K562 (cell line): Measurements from ENCODE around the gene B3GALT6. TPM values are rescaled to one million over a fixed set of nuclear protein-coding genes. Genes with fewer than 3 reads are reported as not detected.
A peak's percentile ranks its signal among the peaks of the same experiment; 100 is the strongest.

Experiments
- BCL6 ChIP-seq: fragments of 250-450 bp; sonication (Bioruptor Pico); IDR thresholded peaks from 2 replicates; pipeline ENCODE4 v1.4.0; 2020
- C11orf30 ChIP-seq: fragments of 450-650 bp; IDR thresholded peaks from 2 replicates; pipeline ENCODE4 v1.6.1; 2016; ENCODE audit warnings: low read depth, mild to moderate bottlenecking
- CC2D1A ChIP-seq: fragments of 450-650 bp; IDR thresholded peaks from 2 replicates; pipeline ENCODE4 v1.6.1; 2017; ENCODE audit warnings: mild to moderate bottlenecking
- FOXK2 ChIP-seq, 2 experiments: fragments of 450-650 bp; IDR thresholded peaks in 1 of 2; conservative IDR thresholded peaks in 1 of 2; 2 replicates each; pipeline ENCODE4 v1.6.1; 2016; ENCODE audit warnings: low read depth in 2 of 2, mild to moderate bottlenecking in 1 of 2
- HDAC8 ChIP-seq: fragments of 450-650 bp; IDR thresholded peaks from 2 replicates; pipeline ENCODE4 v1.6.1; 2016; ENCODE audit warnings: mild to moderate bottlenecking, missing genetic modification characterization, moderate library complexity, missing compliant biosample characterization
- HMGXB4 ChIP-seq: sonication (generic); formaldehyde crosslinking; IDR thresholded peaks from 2 replicates; pipeline ENCODE4 v1.8.1; 2023; ENCODE audit warnings: mild to moderate bottlenecking, missing genetic modification reagents
- JUN ChIP-seq, 2 experiments: sonication (generic) in 1 of 2; formaldehyde crosslinking in 1 of 2; IDR thresholded peaks; 2 replicates each; pipeline versions ENCODE4 v1.6.1 to v1.8.0; 2012 to 2022; ENCODE audit warnings: borderline replicate concordance in 2 of 2, mild to moderate bottlenecking in 2 of 2, improper control_type of control experiment in 1 of 2, low read depth in 1 of 2, low read length in 1 of 2, missing genetic modification reagents in 1 of 2
- KLF10 ChIP-seq: fragments of 250-450 bp; sonication (Bioruptor Pico); IDR thresholded peaks from 2 replicates; pipeline ENCODE4 v1.6.1; 2021; ENCODE audit warnings: matching md5 sums
- MAFG ChIP-seq: fragments of 450-650 bp; conservative IDR thresholded peaks from 2 replicates; pipeline ENCODE4 v1.6.1; 2016; ENCODE audit warnings: missing genetic modification characterization, missing compliant biosample characterization
- NR2C2 ChIP-seq, 2 experiments: fragments of 200-800 bp in 1 of 2; sonication (Bioruptor generic) in 1 of 2; sonication (generic) in 1 of 2; formaldehyde crosslinking in 1 of 2; IDR thresholded peaks; 2 replicates each; pipeline versions ENCODE4 v1.6.1 to v1.8.0; 2016 to 2022; ENCODE audit warnings: mild to moderate bottlenecking in 1 of 2, missing compliant biosample characterization in 1 of 2, missing genetic modification characterization in 1 of 2, missing genetic modification reagents in 1 of 2
- OTX1 ChIP-seq: fragments of 450-650 bp; formaldehyde crosslinking; IDR thresholded peaks from 2 replicates; pipeline ENCODE4 v1.4.0; 2022; ENCODE audit warnings: mild to moderate bottlenecking
- POLR2A ChIP-seq: fragments of 450-650 bp; conservative IDR thresholded peaks from 2 replicates; pipeline ENCODE4 v1.6.1; 2016
- PRMT5 ChIP-seq: sonication (generic); formaldehyde crosslinking; IDR thresholded peaks from 2 replicates; pipeline ENCODE4 v1.5.0; 2020; ENCODE audit warnings: missing genetic modification reagents
- RBBP5 ChIP-seq: fragments of 200-600 bp; sonication (generic); IDR thresholded peaks from 2 replicates; pipeline ENCODE4 v1.6.1; 2012; ENCODE audit warnings: borderline replicate concordance, mild to moderate bottlenecking, low read length, control low read depth, inconsistent platforms; ENCODE audit not compliant: insufficient read depth, poor library complexity, severe bottlenecking
- RFX1 ChIP-seq: fragments of 450-650 bp; IDR thresholded peaks from 2 replicates; pipeline ENCODE4 v1.6.1; 2016; ENCODE audit warnings: mild to moderate bottlenecking, moderate library complexity
- SMAD3 ChIP-seq: fragments of 450-650 bp; formaldehyde crosslinking; conservative IDR thresholded peaks from 2 replicates; pipeline ENCODE4 v1.4.0; 2020; ENCODE audit warnings: mild to moderate bottlenecking
- TFAM ChIP-seq: fragments of 250-450 bp; sonication (Bioruptor Pico); conservative IDR thresholded peaks from 2 replicates; pipeline ENCODE4 v1.5.0; 2021; ENCODE audit warnings: mild to moderate bottlenecking, moderate library complexity
- ZBTB17 ChIP-seq: fragments of 450-650 bp; formaldehyde crosslinking; IDR thresholded peaks from 2 replicates; pipeline ENCODE4 v1.4.0; 2020; ENCODE audit warnings: mild to moderate bottlenecking
- ZNF274 ChIP-seq: IDR thresholded peaks from 2 replicates; pipeline ENCODE4 v1.6.1; 2011; ENCODE audit warnings: low read depth, mild to moderate bottlenecking, low read length, moderate library complexity, borderline replicate concordance
- ZNF408 ChIP-seq: fragments of 250-450 bp; sonication (Bioruptor Pico); IDR thresholded peaks from 2 replicates; pipeline ENCODE4 v1.4.0; 2020; ENCODE audit warnings: low read depth, mild to moderate bottlenecking, moderate library complexity
- ZNF436 ChIP-seq: fragments of 250-450, 450-650 bp; sonication (Bioruptor Pico); formaldehyde crosslinking; IDR thresholded peaks from 2 replicates; pipeline ENCODE4 v1.7.0; 2020; ENCODE audit warnings: mild to moderate bottlenecking
- ZNF695 ChIP-seq: fragments of 450-650 bp; formaldehyde crosslinking; IDR thresholded peaks from 2 replicates; pipeline ENCODE4 v1.4.0; 2020; ENCODE audit warnings: mild to moderate bottlenecking, moderate library complexity
- polyA plus RNA-seq, 8 experiments: library from polyadenylated mRNA; depleted of rRNA in 4 of 8; stranded (reverse) in 5 of 8; unstranded in 3 of 8; fragments of >200 nt; fragmentation: Nextera tagmentation in 2 of 8; fragmentation: Illumina TruSeq in 1 of 8; extraction: Ambion mirVana in 2 of 8; extraction: Trizol in 1 of 8; gene quantifications; 2 replicates each; pipeline versions ENCODE4 v1.2.1 to v1.2.3, GENCODE V29; 2011 to 2014; ENCODE audit warnings: inconsistent platforms in 1 of 8, missing spikeins in 1 of 8
- total RNA-seq, 7 experiments: library from RNA; depleted of rRNA in 6 of 7; stranded (reverse); fragments of >200 nt in 6 of 7; fragmentation: Illumina TruSeq in 2 of 7; extraction: Trizol in 2 of 7; gene quantifications; 2 replicates each; pipeline versions ENCODE4 v1.2.1 to v1.2.3, GENCODE V29; 2011 to 2021; ENCODE audit warnings: low replicate concordance in 1 of 7
- TF ChIP-seq, protein P1 (sequence below): fragments of 250-450 bp; sonication (Bioruptor Pico); IDR thresholded peaks from 2 replicates; pipeline ENCODE4 v1.8.0; 2021; ENCODE audit warnings: mild to moderate bottlenecking, moderate library complexity
- TF ChIP-seq, protein P2 (sequence below): fragments of 450-650 bp; IDR thresholded peaks from 2 replicates; pipeline ENCODE4 v1.6.1; 2016
- TF ChIP-seq, protein P3 (sequence below): fragments of 450-650 bp; formaldehyde crosslinking; IDR thresholded peaks from 2 replicates; pipeline ENCODE4 v1.4.0; 2020; ENCODE audit warnings: mild to moderate bottlenecking, moderate library complexity

Gene B3GALT6
- total and polyA plus RNA-seq, 9 of the 15 experiments (the other 6 are each of a cell fraction or from before 2014, with no cell fraction given), result 0.68 to 29.8 (median 9.9) TPM

DNA sequence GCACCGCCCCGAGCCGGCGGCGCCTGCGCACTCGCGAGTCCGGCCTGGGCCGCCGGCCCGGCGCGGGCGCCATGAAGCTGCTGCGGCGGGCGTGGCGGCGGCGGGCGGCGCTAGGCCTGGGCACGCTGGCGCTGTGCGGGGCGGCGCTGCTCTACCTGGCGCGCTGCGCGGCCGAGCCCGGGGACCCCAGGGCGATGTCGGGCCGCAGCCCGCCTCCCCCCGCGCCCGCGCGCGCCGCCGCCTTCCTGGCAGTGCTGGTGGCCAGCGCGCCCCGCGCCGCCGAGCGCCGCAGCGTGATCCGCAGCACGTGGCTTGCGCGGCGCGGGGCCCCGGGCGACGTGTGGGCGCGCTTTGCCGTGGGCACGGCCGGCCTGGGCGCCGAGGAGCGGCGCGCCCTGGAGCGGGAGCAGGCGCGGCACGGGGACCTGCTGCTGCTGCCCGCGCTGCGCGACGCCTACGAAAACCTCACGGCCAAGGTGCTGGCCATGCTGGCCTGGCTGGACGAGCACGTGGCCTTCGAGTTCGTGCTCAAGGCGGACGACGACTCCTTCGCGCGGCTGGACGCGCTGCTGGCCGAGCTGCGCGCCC lies at the start of gene B3GALT6 (continued):
- TF ChIP-seq, protein P1, sequence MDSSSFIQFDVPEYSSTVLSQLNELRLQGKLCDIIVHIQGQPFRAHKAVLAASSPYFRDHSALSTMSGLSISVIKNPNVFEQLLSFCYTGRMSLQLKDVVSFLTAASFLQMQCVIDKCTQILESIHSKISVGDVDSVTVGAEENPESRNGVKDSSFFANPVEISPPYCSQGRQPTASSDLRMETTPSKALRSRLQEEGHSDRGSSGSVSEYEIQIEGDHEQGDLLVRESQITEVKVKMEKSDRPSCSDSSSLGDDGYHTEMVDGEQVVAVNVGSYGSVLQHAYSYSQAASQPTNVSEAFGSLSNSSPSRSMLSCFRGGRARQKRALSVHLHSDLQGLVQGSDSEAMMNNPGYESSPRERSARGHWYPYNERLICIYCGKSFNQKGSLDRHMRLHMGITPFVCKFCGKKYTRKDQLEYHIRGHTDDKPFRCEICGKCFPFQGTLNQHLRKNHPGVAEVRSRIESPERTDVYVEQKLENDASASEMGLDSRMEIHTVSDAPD (CRISPR knock-in tag), result no peak
- TF ChIP-seq KLF10 (CRISPR knock-in tag), result no peak
- TF ChIP-seq FOXK2 (conservative IDR thresholded peaks at IDR 0.05 in 1 of 2, IDR thresholded peaks at IDR 0.05 in 1 of 2; ENCODE audit: low read depth in 2 of 2), result no peak
- TF ChIP-seq TFAM (CRISPR knock-in tag), result no peak
- TF ChIP-seq, protein P2, sequence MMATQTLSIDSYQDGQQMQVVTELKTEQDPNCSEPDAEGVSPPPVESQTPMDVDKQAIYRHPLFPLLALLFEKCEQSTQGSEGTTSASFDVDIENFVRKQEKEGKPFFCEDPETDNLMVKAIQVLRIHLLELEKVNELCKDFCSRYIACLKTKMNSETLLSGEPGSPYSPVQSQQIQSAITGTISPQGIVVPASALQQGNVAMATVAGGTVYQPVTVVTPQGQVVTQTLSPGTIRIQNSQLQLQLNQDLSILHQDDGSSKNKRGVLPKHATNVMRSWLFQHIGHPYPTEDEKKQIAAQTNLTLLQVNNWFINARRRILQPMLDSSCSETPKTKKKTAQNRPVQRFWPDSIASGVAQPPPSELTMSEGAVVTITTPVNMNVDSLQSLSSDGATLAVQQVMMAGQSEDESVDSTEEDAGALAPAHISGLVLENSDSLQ, result no peak
- no peak for TF ChIP-seq ZNF695
- TF ChIP-seq C11orf30, result no peak
- TF ChIP-seq SMAD3 (CRISPR knock-in tag), result no peak
- TF ChIP-seq OTX1, result no peak
- no peak for TF ChIP-seq MAFG (tag)
- TF ChIP-seq, protein P3, sequence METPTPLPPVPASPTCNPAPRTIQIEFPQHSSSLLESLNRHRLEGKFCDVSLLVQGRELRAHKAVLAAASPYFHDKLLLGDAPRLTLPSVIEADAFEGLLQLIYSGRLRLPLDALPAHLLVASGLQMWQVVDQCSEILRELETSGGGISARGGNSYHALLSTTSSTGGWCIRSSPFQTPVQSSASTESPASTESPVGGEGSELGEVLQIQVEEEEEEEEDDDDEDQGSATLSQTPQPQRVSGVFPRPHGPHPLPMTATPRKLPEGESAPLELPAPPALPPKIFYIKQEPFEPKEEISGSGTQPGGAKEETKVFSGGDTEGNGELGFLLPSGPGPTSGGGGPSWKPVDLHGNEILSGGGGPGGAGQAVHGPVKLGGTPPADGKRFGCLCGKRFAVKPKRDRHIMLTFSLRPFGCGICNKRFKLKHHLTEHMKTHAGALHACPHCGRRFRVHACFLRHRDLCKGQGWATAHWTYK (CRISPR knock-in tag), result peak; percentile 62; the same call in 1 of the 2 replicates
- TF ChIP-seq HDAC8 (tag), result peak; percentile 50; the same call in 1 of the 2 replicates
- TF ChIP-seq ZNF408, result no peak
- TF ChIP-seq POLR2A, result no peak
- no peak; the same call in 1 of the 2 replicates for TF ChIP-seq JUN (IDR thresholded peaks at IDR 0.05; ENCODE audit: borderline replicate concordance, low read depth, low read length)
- peak; percentile 38; the same call in 1 of the 2 replicates for TF ChIP-seq JUN (CRISPR knock-in tag; IDR thresholded peaks at IDR 0.05; ENCODE audit: borderline replicate concordance)
- TF ChIP-seq ZBTB17 (CRISPR knock-in tag), result no peak
- peak; percentile 91 for TF ChIP-seq HMGXB4
- TF ChIP-seq NR2C2 (CRISPR knock-in tag; IDR thresholded peaks at IDR 0.05), result peak; percentile 83
- TF ChIP-seq NR2C2 (tag; IDR thresholded peaks at IDR 0.05), result peak; percentile 95
- TF ChIP-seq ZNF436, result no peak
- no peak for TF ChIP-seq RFX1
- no peak; the same call in 1 of the 2 replicates for TF ChIP-seq PRMT5 (CRISPR knock-in tag)
- TF ChIP-seq ZNF274, result no peak
- no peak for TF ChIP-seq CC2D1A
- no peak for TF ChIP-seq BCL6 (CRISPR knock-in tag)
- no peak for TF ChIP-seq RBBP5
